Effector CD4-positive, alpha-beta T cell (primary cell): ENCODE results near the gene QRFP. TPM values are rescaled to one million over a fixed set of nuclear protein-coding genes. Genes with fewer than 3 reads are reported as not detected.

Experiments
- DNase-seq: peaks from one replicate; pipeline ENCODE4 v3.0.0-alpha.2; 2020
- total RNA-seq: gene quantifications from one replicate; lab custom pipeline; 2026; lab: John Stamatoyannopoulos, UW

The QRFP gene
- total RNA-seq: not detected

- DNase-seq: no peak
These were observed at the start of gene QRFP for GRCh38 chr9:130896233-130897014. Gene QRFP (minus strand): TSS chr9:130896812. CDS start chr9:130893838, 2,974 bp downstream.

- no peak for DNase-seq
These were observed 48.6 kb upstream of the QRFP start for GRCh38 chr9:130945173-130945572.

DNA sequence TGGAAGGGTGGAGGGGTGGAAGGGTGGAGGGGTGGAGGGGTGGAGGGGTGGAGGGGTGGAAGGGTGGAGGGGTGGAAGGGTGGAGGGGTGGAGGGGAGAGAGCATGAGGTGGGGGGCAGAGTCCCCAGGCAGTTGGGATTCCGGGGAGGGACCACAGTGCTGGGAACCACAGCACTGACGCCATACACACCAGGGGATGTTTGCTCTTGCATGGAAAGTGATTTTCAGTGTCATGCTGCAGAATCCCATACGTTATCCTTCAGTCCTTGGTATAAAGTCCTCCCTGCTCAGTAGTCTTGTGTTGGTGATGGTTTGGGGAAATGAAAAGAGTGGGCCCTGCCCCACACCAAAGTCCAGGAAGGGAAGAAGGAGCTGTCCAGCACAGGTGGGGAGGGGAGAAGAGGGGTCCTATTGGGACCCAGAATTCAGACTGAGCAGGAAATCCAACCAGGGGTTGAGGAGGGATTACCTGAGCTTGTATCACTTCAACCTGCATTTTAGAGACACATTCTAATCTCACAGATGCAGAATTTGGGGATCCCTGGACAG lies 48.0 kb upstream of the QRFP start:
- DNase-seq: no peak

- no peak for DNase-seq
These were observed 47.2 kb upstream of the QRFP start for GRCh38 chr9:130943777-130944176.

DNA sequence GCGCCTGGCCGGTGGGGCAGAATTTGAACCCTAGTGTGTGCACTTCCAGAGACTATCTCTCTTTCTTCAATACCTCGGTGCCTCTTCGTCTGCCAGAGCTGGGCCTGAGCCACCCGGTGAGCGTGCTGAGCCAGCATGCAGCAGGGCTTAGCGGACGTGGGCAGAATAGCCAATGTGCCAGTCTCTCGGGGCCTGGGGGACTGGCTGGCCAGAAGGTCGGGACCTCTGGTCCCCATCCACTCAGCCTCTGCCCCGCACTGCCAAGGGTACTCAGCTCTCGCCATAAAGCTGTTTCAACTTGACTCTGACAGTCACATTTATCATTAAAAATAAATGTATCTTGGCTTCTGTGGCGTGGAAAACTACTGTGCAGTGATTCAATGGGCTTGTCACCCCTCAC lies 46.6 kb upstream of the QRFP start:
- no peak for DNase-seq

- DNase-seq: no peak
These were observed 46.1 kb upstream of the QRFP start for GRCh38 chr9:130942679-130943078.

DNA sequence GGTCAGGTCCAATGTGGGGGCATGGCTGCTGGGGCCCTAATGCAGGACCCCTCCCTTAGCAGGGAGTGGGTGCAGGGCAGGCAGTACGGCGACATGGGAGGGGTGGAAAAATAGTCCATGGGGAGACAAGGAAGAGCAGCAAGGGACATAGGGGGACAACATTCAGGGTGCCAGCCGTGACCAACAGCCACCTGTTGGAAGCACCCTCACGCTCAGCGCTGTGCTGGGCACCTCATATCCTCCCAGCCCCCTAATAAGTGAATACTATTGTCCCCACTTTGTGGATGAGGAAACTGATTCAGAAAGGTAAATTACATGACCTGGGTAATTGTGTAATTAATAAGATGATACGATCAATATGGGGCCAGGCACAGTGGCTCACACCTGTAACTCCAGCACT lies 45.5 kb upstream of the QRFP start:
- no peak for DNase-seq

- peak; percentile 57 for DNase-seq
These were observed 44.3 kb upstream of the QRFP start for GRCh38 chr9:130940693-130941576.

DNA sequence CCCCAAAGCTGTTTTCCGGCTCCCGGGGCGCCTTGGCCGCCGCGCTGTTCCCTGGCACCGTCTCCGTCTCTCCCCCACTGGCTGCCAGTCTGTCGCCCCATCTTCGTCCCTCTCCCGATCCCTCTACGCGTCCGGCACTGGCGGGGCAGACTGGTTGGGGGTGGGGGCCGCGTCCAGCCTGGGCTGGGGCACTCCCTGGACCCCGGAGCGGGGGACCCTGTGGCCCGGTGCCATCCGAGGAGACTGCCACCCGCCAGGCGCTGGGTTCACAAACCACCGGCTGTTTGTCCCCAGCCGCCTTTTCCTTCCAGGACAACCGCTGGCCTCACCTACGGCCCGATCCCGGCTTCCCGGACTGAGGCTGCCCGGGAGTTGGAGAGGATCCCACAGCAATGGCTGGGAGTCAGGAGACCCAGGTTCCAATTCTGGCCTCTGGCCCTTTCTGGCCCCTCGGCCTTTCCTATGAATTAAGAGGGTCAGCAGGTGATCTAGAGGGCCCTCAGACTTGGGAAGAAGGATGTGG lies 43.5 kb upstream of the QRFP start:
- no peak for DNase-seq

DNA sequence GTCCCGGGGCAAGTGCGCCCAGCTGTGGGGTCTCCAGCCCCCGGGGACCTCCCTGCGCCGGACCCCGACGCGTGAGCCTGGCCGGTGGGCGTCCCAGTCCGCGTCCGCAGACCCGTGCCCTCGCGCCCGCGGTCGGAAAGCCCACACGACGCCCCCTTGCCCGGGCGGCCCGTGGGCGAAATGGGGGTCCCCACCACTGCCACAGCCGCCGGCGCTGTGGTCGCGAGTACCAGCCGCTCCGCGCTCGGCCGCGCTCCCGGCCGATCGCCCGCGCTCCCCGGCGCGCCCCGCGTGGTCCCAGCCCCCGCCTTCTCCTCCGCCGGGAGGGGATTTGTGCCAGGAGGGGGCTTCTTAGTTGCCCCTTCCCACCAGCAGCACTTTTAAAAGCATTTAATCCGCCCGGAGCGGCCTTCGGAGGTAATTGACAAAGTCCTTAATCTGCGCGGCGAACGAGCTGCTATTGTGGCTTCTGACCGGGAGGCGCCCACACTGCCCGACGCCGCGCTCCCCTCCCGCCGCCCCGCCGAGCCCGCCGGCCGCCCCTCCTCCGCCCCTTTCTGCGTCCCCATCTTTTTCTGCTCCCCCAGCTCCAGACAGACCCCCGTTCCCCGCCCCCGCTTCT lies 42.9 kb upstream of the QRFP start:
- DNase-seq: no peak

DNA sequence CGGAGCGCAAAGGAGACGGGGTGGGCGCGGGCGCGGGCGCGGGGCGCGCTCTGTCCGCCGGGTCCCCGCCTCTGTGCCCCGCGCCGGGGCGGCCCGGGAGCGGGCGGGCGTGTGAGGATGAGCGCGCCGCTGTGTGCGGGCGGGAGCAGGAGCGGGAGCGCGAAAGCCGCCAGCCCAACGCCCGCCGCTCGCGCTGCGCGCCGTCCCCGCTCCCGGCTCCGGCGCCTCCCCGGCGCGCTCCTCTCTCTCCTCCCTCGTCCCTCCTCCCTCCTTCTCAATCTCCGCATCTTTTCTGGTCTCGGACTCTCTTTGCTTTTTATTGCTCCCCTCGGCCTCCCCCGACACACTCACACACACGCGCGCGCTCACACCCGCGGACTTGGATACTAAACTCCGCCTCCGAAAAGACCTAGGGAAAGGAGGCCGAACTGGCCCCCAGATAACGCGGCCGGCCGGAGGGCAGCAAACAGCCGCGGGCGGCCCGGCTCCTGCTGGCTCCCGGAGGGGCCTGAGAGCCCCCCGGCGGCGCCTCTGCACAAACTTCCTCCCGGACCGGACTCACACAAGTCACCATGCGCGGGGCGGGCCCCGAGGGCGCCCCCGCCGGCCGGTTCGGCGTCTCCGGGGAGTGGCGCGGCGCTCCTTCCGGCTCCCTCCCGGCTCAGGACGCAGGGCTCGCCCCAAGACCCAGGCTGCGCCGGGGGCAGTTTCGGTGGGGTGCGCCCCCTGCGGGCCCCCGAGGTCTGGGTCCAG lies 42.2 kb upstream of the QRFP start, which contains the start of gene FIBCD1:
TSS of gene FIBCD1 (minus strand) at position 596 of the 753 bp plus-strand sequence. CDS start 640 bp downstream, outside the sequence.
- no peak for DNase-seq

DNA sequence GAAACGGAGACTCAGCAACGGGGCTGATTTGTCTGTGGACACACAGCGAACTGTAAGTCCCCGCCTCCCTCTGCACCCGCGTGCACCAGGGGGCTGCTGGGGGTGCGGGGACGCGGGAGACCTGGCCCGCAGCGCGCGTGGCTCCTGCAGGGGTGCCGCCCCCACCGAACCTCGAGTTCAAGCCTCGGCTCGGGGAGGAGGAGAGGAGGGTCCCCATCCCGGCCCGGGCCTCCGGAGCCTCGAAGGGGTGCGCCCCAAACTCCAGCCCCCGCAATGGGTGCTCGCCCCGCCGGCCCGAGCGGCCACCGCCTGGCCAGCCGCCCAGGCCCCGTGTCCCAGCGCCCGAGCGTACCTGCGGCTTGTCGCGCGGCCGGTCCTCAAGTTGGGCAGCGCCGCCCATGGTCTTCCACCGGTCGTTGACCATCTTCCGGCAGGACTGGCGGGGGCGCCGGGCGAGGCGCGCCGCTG lies 41.6 kb upstream of the QRFP start:
- no peak for DNase-seq

- DNase-seq: no peak
These were observed 40.8 kb upstream of the QRFP start for GRCh38 chr9:130937146-130938076.

DNA sequence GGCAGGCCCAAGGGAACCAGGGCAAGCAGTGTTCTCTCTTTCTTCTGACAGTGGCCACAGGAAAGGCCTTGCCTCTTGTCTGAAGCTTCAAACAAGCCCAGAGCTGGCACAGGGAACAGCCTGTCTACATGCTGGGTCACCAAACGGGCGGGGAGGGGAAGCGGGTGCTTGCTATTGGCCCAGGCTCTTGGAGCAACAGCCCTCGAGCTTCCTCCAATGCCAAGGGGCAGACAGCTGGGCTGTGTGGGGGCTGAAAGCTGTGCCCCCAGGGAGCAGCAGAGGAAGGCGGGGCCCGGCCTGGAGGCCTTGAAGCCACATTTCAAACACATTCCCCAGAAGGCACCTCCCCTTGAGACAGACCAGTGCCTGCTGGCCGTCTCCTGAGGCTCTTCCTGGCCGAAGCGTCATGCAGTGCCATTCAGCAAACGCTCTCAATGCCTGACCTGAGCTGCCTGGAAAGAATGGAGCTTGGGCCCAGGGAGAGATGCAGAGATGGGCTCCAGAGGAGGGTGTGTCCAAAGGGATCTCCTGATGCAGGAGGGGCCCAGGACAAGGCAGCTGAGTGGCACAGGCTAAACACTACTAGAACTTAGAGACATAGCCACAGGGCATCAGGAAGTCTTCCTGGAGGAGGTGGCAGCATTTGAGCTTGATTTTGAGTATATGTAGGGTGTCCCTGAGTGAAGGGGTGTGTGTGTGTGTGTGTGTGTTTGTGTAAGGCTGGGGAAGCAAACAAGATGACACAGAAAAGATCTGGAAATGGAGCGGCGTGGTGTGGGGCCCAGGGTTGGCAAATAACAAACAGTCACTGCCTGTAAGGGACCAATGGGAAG lies 39.9 kb upstream of the QRFP start:
- no peak for DNase-seq

DNA sequence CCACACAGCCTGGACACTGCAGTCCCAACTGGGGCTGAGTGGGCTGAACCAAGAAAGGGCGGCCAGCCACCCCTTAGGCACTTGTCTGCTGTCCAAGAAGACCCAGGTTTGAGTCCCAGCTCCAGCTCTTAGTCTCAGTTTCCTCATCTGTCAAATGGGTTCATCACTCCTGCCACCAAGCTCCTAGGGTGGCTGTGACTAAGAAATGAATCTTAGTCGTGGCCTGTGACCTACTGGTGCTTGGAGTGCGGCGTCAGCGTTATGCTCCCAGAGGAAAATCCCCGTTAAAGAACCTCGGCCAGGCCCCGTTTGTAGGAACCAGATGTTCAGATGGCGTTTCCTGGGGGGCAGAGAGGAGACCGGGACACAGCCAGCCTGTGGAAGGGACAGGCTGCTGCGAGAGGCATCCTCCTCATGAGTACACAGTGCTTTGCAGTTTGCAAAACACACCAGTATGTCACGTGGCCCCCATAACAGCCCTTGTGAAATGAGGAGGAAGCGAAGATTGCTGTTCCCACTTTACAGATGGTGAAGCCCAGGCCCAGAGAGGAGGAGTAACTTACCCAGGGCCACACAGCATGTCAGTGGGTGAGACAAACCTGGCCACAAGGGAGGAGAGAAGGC lies 39.1 kb upstream of the QRFP start:
- no peak for DNase-seq

- DNase-seq: no peak
These were observed 38.4 kb upstream of the QRFP start for GRCh38 chr9:130934702-130935647.

DNA sequence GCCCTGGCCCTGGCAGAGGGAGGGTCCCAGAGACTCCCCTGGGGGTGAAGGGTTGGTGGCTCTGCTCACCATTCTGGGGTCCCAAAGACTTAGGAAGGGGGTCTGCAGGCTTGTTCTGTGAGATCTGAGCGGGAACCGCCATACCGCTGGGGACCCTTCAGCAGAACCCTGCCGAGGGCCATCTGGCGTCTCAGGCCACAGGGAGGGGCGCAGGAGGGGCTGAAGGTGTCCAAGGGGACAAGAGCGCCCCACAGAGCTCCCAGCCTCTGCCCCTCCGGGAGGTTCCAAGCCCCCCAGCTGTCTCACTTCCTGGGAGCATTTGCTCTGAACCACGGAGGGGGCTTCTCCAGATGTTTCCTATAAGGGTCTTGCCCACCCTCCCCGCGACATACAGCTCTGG lies 37.6 kb upstream of the QRFP start:
- DNase-seq: no peak
